ENCODE data around the gene DLX4.

The DLX4 gene

GRCh38 chr17:49970498-49970897, 1.5 kb downstream of the DLX4 start:
- no peak for DNase-seq

- no peak for DNase-seq
Observed at GRCh38 chr17:49971199-49971847, 2.3 kb downstream of the DLX4 start.

DNA sequence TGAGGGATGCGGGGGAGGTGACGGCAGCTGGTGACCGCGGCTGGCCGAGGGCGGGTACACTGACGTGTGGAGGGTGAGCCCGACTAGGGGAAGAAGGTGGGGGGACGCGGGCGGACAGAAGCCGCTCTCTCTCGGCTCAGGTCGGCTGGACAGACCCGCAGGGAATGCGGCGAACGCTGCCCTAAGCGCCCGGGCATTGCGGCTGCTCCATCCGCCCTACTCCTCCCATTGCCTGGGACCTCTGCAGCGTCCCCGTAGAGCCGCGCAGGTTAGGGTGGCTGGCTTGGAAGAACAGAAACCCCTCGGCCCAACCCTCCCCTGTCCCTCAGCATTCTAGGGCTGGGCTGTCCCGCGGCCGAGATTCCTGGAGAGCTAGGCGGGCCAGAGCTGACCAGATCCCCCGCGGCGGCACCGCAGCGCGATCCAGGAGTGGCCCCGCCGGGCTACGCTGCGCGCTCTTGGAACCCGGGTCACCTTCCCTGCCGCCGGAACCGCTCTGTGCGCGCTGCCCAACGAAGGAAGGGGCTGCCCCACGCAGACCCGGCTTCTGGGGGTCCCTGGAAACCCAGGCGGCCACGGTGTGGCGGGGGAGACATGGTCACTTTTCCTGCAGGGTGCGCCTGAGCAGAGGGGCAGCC, 3.0 kb downstream of the DLX4 start:
- DNase-seq: no peak

DNA sequence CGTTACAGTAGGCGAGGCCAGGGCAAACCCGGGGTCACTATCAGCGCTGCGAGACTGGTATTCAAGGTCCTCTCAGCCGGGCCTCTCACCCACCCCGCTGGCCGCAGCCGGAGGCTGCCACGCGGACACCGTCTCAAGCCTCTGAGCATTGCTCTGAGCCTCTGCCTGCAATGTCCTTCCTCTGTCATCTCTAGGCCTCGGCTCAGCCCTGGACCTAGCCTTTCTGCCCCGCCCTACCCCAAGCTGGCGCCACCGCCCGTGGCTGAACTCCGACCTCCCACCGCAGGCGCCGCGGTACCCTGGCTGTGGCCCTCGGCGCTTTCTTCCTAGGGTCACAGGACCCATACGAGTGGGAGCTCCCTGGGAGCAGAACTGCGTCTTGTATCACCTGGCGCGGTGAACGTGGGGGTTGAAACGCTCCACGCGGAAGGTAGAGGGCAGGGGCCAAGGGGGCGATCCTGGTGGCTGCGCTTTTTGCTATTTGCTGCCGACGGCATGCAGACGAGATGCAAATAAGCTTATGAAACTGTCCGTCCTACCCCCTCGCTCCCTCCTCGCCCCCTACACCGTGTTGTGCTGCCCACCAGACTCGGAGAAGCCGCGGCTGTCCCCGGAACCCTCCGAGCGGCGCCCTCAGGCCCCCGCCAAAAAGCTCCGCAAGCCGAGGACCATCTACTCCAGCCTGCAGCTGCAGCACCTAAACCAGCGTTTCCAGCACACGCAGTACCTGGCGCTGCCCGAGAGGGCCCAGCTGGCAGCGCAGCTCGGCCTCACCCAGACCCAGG, 3.7 kb downstream of the DLX4 start:
- no peak for DNase-seq

DNA sequence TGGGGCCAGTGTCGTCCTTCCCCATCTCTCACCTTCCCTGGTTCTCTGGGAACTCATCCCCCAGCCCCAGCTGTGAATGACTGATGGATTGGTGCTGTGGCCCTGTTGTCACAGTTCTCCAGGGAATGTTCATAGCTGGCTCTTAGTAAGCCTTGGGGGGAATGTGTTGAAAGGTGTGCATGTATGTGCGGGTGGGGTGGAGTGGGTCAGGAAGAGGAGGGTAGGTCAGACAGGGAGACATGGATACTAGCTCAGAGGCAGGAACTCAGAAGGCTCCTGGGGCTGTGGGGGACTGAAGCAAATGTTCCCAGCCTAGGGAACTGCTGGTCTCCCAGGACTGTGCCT, 4.3 kb downstream of the DLX4 start:
- DNase-seq: no peak

DNA sequence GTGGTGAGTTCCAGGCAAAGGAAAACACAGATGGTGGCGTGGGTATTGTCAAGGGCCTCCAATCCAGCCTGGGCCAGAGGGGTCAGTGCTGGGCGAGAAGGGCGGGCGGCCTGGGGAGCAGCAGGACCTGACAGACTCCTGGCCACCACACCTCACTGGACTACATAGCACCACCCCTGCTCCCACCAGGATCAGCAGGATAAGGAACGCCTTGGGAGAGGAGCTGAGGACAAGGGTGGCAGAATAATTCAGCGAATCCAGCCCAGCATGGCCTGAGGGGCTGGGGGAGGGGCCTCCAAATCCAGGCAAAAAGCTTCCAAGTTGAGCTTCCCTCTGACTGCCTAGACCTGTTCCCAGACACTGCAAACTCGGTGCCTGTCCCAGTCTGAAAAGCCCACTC, 6.5 kb downstream of the DLX4 start:
- no peak for DNase-seq

DNA sequence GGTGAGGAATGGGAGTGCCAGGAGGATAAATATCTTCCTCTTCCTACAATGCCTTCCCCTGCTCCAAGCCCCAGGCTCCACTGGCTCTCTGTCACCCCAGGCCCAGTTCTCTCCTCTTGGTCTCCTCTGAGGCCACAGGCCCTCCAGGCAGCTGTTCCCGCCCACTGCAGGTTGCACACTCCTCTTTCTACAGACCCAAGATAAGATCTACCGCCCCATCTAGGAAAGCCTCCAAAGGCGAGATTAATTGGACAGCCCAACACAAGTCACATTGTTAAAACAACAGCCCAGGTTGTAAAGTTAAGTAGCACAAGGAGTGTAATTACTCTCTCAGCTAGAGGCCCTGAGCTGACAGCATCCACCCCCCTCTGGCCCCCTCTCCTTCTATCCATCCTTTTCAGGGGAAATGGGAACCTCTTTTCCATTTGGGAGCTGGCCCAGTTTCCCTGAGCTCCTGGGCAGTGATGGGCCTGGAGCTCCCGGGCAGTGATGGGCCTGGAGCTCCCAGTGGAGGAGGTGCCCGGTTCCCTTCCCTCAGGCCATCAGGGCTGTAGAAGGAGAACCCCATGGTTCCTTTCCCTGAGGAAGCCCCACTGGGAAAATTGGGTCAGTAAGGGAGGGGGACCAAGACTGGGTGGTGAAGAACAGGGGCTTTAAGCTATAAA, 7.3 kb downstream of the DLX4 start:
- no peak for DNase-seq

GRCh38 chr17:49976828-49977202, 7.8 kb downstream of the DLX4 start:
- no peak for DNase-seq

DNA sequence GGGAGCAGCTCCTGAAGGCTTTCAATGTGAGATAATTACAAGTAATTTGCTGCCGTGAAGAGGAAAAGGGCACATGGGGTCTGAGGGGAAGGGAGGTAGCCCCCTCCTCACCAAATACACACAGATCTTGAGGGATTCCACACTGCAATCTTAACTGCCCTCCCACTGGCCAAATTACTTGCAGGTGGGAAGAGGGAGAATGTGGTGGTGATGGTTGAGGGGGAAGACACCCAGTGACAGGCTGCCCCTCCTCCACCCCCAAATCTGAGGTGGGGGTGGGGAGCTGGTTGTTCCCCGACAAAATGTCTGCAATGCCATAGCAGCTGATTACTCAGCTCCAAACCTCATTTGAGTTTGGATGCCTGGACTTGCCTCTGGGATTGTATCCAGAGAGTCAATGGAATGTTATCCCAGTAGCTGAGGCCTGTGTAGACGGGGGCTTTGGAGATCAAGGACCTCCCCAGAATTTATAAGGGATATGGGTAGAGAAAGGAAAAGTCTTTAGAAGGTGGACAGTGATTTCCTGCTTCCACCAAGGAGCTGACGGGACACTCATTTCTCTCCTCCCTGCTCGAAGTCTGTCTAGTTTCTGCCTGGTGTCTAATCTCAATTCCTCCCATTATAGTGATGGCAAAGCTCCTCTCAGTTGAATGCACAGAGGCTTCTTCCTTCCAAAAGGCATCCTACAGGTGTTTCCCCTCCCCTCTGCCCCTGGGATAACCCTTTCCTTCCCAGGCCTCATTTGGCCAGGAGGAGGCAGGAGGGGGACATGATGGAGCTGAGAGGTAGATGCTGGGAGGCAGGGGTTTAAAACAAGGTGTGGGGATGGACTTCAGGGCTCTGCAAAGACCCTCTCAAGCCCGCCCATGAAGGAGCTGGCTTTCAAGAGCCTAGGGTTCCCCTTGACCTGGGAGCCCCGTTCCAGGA, 8.7 kb downstream of the DLX4 start:
- no peak for DNase-seq

DNA sequence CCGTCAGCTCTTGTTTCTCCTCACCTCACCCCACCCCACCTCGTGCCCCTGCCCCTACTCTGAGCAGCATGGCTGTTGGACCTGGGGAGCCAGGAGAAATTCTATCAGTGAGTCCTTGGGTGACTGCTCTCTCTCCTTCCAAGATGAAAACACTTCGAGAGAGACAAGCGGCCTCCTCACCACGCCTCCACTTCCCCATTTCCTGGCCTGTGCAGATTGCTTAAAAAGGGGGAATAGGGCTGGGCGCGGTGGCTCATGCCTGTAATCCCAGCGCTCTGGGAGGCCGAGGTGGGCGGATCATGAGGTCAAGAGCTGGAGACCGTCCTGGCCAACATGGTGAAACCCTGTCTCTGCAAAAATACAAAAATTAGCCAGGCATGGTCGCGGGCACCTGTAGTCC, 9.5 kb downstream of the DLX4 start:
- no peak for DNase-seq

- no peak for DNase-seq
Observed at GRCh38 chr17:49979748-49980479, 10.9 kb downstream of the DLX4 start.

GRCh38 chr17:49980703-49981197, 11.8 kb downstream of the DLX4 start:
- DNase-seq: no peak

DNA sequence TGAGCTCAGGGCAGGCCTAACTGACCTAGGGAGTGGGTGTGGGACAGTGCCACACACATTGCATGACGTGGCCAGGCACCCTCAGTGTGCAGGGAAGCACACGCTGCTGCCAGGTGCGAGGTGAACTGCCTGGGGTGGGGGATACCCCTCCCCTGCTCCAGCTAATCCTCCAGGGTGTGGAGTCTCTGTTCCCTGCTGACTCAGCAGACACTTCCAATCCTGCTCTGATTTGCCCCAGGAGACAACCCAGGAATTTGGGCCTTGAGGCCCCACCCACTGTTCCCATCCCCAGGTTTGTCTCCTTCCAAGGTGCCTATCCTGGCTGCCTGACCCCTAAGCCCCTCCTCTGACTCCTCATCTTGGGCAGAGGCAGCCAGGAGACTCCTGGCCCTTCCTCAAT, 15.3 kb downstream of the DLX4 start:
- DNase-seq: no peak

- DNase-seq: no peak
Observed at GRCh38 chr17:49984776-49985175, 15.8 kb downstream of the DLX4 start.

- no peak for DNase-seq
Observed at GRCh38 chr17:49985310-49985990, 16.5 kb downstream of the DLX4 start.

DNA sequence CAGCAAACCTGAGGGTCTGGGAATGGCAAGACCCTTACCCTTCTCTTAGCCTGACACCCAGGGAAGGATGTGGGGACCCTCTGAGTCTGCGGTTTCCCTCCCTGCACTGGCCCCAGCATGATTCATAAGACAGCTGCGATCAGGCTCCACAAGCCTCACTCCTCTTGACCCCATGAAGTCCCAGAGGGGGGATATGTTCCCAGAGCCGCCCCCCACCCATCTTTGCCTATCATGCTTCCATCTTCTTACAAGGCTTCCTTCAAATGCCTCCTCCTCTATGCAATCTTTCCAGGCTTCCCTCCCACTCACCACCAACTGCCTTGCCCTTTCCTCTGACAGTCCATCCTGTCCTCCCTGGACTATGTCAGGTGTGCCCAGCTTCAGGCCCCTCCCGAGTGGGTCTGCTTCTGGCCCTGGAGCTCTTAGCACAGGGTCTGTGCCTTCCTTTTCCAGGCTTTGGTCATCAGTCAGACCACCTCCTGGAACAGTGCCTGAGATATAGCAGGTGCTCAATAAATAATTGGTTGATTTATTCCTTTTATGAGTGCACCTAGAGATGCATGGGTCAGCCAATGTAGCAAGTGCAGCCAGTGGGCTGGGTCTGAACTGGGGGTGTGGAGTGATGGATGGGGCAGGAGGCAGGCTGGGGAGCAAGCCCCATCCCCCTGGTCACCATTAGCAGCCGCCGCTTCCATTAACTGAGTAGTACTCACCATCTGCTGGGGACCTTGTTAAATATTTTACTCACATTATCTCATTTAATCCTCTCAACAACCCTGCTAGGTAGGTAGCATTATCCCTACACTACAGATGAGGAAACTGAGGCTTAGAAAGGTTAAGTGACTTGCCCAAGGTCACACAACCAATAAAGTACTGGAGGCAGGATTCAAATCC, 17.7 kb downstream of the DLX4 start:
- DNase-seq: no peak

- DNase-seq: no peak
Observed at GRCh38 chr17:49987290-49987585, 18.2 kb downstream of the DLX4 start.

GRCh38 chr17:49987681-49988441, 18.9 kb downstream of the DLX4 start:
- no peak for DNase-seq

- DNase-seq: no peak
Observed at GRCh38 chr17:49989518-49989880, 20.5 kb downstream of the DLX4 start.

DNA sequence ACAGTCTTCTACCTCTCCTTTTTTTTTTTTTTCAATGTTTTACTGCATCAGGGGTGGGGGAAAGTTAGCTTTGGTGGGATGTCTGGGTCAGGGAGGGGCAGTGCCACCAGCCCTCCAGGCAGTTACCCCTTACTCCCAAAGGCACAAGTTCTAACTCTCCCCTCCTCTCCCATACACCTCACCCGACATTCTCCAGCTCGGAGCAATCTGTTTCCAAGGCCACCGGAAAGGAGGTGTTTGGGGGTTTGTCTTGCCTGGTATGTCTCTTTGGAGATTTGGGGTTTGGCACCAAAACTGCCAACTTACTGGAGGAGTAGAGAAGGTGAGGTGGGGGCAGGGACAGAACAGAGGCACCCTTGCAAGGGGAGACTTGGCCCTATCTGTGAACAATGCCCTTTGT, 21.3 kb downstream of the DLX4 start:
- no peak for DNase-seq

Data from NCI-H1048 (cell line).